HG03103 (cell line): ENCODE data around the gene RFX7.

ENCODE experiments used
- ATAC-seq: cut with Tn5 transposase; IDR thresholded peaks from one replicate; pipeline ENCODE4 v1.9.1; 2021; ENCODE audit warnings: low read depth; ENCODE audit not compliant: unreplicated experiment

Gene RFX7

GRCh38 chr15:56244811-56245576 lies 1.3 kb upstream of the RFX7 start:
- ATAC-seq, result no peak

GRCh38 chr15:56244038-56244810 lies 545 bp upstream of the RFX7 start:
- ATAC-seq, result no peak

- ATAC-seq, result no peak
Measured at GRCh38 chr15:56242576-56243162, 1.0 kb downstream of the RFX7 start.

GRCh38 chr15:56241374-56242105 lies 2.1 kb downstream of the RFX7 start:
- no peak for ATAC-seq

GRCh38 chr15:56240390-56240789 lies 3.3 kb downstream of the RFX7 start:
- ATAC-seq, result no peak

- ATAC-seq, result no peak
Measured at GRCh38 chr15:56236197-56236596, 7.5 kb downstream of the RFX7 start.

- no peak for ATAC-seq
Measured at GRCh38 chr15:56234804-56235203, 8.9 kb downstream of the RFX7 start.

- ATAC-seq, result no peak
Measured at GRCh38 chr15:56233549-56233948, 10.1 kb downstream of the RFX7 start.

- no peak for ATAC-seq
Measured at GRCh38 chr15:56232058-56232457, 11.6 kb downstream of the RFX7 start.

GRCh38 chr15:56228854-56229253 lies 14.8 kb downstream of the RFX7 start:
- ATAC-seq, result no peak

GRCh38 chr15:56228352-56228751 lies 15.3 kb downstream of the RFX7 start:
- no peak for ATAC-seq

- ATAC-seq, result no peak
Measured at GRCh38 chr15:56227780-56228179, 15.9 kb downstream of the RFX7 start.

GRCh38 chr15:56227306-56227705 lies 16.4 kb downstream of the RFX7 start:
- ATAC-seq, result no peak

GRCh38 chr15:56225520-56225919 lies 18.2 kb downstream of the RFX7 start:
- ATAC-seq, result no peak

- ATAC-seq, result no peak
Measured at GRCh38 chr15:56222302-56222701, 21.4 kb downstream of the RFX7 start.

- ATAC-seq, result no peak
Measured at GRCh38 chr15:56217341-56217740, 26.3 kb downstream of the RFX7 start.

GRCh38 chr15:56215769-56216168 lies 27.9 kb downstream of the RFX7 start:
- no peak for ATAC-seq

- ATAC-seq, result no peak
Measured at GRCh38 chr15:56211960-56212550, 31.6 kb downstream of the RFX7 start.

GRCh38 chr15:56211064-56211463 lies 32.6 kb downstream of the RFX7 start:
- no peak for ATAC-seq

GRCh38 chr15:56208641-56209155 lies 35.0 kb downstream of the RFX7 start:
- no peak for ATAC-seq
